Measurements from ENCODE around the gene OR1S2.
"Not testable (repeated sequence)": the region's sequence is repeated elsewhere in the genome, so short reads cannot be mapped to it uniquely, and the experiment has no call there.

Gene OR1S2, protein sequence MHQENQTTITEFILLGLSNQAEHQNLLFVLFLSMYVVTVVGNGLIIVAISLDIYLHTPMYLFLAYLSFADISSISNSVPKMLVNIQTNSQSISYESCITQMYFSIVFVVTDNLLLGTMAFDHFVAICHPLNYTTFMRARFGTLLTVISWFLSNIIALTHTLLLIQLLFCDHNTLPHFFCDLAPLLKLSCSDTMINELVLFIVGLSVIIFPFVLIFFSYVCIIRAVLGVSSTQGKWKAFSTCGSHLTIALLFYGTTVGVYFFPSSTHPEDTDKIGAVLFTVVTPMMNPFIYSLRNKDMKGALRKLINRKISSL

DNA sequence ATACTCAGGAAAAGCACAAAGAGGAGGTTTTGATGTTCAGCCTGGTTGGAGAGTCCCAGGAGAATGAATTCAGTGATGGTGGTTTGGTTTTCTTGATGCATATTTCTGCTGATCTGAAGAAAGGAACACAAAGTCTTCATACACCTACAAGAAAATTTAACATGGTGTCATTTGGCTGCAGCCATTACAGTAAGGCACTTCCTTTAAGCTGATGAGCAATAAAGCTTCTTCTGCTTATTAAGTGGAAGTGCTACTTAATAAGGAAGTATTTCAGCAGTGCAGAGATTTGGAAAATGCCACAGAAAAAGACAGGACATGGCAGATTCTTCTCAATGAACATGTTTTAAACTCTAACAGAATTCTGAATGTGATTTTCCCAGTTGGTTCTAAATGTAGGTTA is at the start of gene OR1S2:
OR1S2 (minus strand) TSS at position 101 of the 400 bp plus-strand sequence; CDS start at position 101, 0 bp downstream.
- DNase-seq (ENCODE audit: low spot score), result no peak

DNA sequence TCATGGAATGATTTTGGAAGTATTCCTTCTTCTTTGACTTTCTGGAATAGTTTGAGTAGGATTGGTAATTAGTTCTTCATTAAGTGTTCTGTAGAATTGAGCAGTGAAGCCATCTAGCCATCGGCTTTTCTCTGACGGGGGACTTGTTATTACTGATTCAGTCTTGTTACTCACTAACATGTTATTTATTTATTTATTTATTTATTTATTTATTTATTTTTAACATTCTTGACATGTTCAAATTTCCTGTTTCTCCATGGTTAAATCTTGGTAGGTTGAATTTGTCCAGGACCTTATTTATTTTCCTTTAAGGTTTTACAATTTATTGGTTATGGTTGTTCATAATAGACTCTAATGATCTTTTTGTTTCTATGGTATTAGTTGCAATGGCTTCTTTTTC is 40.0 kb upstream of the OR1S2 start:
- no peak for DNase-seq (ENCODE audit: low spot score)

DNA sequence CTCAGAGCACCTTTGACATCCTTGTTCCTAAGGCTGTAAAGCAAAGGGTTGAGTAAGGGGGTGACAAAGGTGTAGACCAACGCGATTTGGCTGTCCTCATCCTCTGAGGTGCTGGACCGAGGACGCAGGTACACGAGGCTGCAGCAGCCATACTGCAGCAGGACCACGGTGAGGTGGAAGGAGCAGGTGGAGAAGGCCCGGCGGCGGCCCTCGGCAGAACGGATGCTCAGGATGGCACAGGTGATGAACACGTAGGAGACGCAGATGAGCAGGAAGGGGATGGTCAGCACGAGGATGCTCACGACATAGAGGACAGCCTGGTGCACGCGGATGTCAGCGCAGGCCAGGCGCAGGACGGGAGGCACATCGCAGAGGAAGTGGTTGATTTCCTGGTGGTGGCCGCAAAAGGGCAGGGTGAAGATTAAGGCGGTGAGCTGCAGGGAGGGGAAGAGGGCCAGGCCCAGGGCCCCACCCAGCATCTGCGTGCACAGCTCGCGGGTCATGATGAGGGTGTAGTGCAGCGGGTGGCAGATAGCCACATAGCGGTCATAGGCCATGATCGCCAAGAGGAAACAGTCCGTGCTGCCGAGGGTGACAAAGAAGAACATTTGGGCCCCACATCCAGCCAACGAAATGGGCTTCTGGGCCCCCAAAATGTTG is 24.1 kb upstream of the OR1S2 start:
- DNase-seq (ENCODE audit: low spot score), result no peak

DNA sequence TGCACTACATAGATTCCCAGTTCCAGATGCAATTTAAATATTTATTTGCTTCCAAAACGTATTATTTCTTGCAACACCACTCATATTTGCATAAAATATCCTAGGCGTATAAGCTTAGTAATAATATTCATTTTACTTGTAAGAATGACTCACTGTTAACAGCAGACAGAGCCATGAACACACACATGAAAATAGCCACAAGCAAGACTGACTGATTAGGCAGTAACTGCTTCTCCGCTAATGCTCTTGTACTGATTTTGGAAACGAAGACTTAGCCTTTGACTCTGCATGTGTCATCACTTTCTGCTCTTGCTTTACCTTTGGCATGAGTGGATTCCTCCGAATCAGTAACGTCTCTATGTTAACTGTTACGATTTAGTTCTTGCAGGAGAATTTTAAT is 18.8 kb upstream of the OR1S2 start:
- DNase-seq (ENCODE audit: low spot score), result no peak

DNA sequence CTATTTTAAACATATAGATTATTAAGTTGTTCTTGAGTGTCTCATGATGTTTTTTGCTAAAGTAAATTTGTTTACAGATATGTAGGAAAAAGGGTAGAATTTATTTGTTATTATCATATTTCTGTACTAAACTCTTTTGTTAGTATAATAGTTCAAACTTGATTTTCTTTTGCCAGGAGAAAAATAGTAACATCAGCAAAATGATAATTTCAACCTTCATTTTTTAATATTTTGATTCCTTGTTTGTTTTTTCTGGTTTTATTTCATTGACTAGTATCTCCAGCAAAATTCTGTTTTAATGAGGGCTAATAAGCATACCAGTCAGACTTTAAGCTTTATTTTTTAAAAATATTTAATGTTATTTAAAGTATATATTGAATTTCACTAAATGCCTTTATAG is 12.5 kb upstream of the OR1S2 start:
- DNase-seq (ENCODE audit: low spot score), result no peak

DNA sequence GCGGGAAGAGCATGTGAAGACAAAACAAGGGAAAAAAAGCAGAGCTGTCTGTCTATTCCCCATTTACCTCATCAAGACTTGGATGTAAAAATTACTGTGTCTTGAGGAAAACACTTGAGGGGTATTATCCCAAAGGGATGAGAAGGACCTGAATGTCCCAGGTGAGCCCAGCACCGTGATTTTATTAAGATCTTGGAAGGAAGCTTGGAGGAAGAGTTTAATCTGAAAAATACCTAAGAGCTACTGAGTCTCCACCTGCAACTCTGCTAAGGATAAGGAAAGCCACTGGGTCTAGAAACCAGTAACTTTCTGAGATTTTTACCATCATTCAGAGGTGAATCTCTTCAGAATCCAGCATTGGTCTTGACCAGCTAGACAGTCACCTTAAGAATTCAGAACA is 8.5 kb upstream of the OR1S2 start, which contains the start of gene OR1S1:
OR1S1 (plus strand) TSS at position 301 of the 400 bp plus-strand sequence.
- DNase-seq (ENCODE audit: low spot score), result not testable (repeated sequence)

DNA sequence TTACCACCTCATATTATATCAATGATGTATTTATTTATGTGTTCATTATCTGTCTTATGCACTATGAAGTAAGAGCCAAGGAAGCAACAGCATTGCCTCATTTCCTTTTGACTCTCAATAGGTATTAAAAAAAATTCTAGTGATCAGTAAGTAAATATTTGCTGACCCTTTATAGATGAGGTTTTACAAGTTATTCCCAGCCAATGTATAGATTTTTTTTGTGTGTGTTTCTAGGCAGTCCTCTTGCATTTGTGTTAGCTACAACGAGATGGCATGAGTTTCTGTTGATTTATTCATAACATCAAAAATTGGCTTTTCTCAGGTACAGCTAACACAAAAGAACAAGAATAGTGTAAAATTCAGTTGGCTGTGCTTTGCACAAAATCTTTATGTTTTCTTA is 4.7 kb downstream of the OR1S2 start:
- no peak for DNase-seq (ENCODE audit: low spot score)

DNA sequence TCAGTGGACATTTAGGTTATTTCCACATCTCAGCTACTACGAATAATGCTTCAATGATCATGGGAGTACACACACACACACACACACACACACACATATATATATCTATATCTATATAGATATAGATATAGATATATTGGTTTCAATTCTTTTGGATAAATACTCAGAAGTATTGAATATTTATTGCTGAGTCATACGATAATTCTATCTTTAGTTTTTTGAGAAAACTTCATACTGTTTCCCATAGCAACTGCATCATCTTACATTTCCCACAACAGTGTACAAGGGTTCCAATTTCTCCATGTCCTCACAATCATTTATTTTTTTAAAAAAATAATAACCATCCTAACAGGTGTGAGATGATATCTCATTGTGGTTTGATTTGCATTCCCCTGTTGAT is 8.0 kb downstream of the OR1S2 start:
- no peak for DNase-seq (ENCODE audit: low spot score)

DNA sequence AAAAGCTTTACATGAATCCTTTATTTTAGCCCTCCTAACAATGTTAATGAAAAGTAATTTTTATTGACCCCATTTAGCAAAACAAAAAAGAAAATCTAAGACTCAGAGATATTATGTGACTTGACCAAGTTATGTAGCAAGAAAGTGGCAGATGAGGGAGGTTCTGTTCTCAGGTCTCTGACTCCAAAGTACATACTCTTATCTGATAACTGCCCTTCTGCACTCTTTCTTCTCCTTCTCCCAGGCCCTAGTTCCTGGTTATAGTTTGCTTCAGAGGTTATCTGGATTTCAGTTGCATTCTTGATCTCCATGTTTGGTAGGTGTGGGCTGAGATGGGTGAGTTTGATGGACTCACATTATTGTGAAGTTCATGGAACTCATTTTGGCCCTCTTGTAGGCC is 10.6 kb downstream of the OR1S2 start:
- DNase-seq (ENCODE audit: low spot score), result no peak

DNA sequence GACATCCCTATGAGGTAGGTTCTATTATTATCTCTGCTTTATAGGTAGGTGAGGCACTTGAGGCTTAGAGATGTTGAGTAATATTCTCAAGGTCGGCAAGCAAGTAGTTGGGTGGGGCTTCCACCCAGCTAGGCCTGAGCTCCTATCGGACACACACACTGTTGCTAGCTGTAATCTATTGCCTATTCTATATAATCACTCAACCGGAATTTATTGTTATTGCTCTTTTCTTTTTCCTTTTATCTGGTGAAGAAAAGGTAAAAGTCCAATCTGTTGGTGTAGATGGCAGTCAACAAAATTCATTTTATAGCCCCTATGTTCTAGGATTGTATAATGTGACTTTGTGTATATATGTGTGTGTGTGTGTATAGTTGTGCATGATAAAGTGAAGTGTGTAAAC is 11.7 kb downstream of the OR1S2 start:
- no peak for DNase-seq (ENCODE audit: low spot score)

DNA sequence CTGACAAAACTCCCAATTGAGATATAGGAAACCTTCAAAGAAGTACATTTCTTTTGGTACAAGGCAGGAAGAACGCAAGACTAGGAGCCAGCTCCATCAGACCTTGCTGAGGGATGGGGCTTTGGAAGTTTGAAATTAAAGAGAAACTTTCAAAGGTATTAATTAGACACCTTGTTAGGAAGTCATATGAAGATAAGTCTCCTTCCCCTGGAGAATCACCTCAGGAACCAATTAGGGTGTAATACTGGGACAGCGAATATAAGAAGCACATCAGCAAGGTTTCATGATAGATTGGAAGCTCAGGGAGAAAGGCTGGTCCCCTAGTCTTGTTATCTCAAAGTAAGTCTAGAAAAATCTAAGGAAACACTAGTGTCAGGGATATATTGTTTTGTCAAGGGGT is 15.2 kb downstream of the OR1S2 start, which contains the start of gene OR9Q2:
OR9Q2 (plus strand) TSS at position 301 of the 400 bp plus-strand sequence. CDS start 1,421 bp downstream, outside the sequence.
- DNase-seq (ENCODE audit: low spot score), result no peak

DNA sequence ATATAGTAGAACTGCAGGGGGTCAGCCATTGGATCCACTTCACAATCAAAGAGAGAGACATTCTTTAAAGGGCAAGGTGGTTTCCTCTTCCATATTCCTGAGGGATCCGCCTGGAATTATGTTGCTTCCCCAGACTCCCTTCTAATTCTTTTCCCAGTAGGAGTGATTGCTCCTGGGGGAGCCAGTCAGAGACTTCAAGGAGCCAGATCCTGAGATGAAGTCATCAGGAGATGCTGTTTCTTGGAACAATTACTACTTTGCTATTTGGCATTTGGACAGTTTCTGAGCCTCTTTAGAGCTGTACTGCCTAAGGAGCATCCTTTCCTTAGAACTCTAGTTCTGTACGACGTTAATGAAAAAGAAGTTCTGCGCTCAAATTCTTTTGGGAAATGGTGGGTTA is 17.0 kb downstream of the OR1S2 start:
- DNase-seq (ENCODE audit: low spot score), result no peak

DNA sequence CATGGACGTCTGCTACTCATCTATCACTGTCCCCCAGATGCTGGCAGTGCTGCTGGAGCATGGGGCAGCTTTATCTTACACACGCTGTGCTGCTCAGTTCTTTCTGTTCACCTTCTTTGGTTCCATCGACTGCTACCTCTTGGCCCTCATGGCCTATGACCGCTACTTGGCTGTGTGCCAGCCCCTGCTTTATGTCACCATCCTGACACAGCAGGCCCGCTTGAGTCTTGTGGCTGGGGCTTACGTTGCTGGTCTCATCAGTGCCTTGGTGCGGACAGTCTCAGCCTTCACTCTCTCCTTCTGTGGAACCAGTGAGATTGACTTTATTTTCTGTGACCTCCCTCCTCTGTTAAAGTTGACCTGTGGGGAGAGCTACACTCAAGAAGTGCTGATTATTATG is 24.3 kb downstream of the OR1S2 start:
- DNase-seq (ENCODE audit: low spot score), result no peak

DNA sequence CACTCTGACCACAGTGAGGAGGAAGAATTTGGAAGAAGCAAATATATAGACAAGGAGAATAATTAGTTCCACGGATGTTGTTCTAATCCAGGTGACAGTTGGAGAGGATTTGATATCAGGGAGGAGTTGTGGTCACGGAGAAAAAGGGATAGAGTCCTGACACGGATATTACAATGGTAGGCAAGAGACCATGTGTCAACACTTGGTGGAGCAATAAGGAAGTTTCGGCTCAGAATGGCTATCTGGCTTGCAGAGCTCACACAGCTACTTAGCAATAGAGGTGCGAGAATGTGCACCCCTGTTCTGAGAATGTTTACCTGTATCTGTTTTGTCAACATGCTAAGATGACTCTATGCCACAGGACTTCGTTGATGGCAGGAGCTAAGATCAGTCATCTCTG is 25.5 kb downstream of the OR1S2 start:
- DNase-seq (ENCODE audit: low spot score), result no peak

DNA sequence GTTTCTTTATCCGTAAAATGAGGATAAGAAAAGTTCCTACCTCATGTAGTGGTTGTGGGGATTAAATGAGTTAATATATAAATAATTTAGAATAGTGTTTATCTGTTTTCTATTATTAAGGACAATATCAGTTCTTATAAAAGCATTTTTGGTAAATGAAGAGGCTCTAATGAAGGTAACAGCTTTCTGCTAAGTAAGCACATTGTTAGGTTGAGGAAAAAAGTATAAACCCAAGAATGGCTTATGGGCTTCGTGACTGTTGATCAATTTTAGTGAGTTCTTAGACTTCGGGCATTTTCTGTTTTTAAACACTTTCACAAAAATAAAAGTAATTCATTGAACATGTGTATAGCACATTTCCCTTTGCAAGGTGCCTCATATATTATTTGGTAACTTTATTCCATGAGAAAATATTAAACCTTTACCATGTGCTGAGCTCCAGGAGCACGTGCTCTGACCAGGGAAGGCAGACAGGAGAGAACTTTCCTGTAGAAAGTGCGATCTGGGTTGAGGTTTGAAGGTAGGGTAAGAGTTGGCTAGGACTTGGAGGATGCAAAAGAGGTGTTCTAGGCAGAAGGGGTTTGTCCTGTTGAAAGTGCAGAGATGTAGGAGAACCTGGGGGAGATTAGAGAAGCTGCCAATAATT is 26.4 kb downstream of the OR1S2 start:
- DNase-seq (ENCODE audit: low spot score), result no peak

DNA sequence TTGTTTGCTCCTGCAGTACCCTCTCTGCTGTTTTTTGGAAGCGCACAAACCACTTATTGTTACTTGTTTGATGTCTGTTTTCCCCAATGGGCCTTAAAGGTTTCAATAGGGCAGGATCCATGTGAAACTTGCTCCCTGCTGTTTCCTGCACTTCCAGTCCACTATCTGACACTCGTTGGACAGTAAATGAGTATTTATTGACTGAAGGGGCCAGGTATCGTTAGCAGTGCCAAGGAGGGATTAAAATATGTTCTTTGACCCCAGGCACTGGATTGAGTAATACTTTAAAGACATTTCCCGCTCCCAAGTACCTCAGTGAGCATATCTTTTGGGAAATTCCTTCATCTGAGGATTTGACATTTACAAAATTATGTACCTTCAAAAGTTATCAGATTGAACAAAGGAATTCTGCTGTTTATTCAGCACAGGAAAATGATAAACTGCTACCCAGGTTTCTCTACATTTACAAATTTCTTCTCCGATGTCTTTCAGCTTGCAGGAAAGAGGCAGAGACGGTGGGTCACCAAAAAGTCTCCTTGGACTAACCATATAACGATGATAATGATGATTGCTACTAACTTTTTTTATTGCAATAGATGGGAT is 38.3 kb downstream of the OR1S2 start:
- DNase-seq (ENCODE audit: low spot score), result no peak

DNA sequence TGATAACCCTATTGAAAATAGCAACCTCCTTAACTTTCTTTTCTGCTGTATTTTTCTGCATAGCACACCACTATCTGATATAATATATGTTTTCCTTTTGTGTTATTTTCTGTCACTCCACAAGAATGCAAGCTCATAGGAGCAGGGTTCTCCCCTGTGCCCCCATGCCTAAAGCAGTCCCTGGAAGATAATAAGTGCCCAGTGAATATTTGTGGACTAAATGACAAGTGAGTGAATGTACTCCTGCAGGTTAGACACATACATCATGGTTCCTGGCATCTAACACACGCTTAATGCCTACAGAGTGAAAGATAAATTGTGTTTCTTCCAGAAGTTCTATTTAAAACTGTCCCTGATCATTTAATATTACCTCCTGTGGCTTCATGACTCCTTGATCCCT is 39.0 kb downstream of the OR1S2 start:
- DNase-seq (ENCODE audit: low spot score), result no peak

DNA sequence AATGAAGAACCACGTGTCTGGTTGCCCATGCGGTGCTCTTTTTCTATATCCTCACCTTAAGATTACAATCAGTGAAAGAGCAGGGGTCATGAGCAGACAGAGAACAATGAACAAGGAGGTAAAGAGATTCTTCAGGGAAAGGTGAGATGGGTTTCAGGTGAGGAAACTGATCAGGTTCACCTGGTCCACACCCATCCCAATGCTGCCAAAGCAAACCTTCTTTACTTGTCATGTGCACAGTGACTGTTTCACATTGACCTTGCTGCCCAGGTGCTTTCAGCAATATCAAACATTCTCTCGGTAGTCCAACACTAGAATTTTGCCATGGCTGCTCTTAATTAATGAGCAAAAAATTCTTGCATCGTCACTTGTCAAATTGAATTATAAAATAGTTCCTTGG is 39.6 kb downstream of the OR1S2 start:
- no peak for DNase-seq (ENCODE audit: low spot score)

All from D341Med (cell line).